Measurements from ENCODE around the gene ZNF155. TPM values are rescaled to one million over a fixed set of nuclear protein-coding genes. Genes with fewer than 3 reads are reported as not detected.

The ZNF155 gene
- total and polyA plus RNA-seq, 10 of the 15 experiments (the other 5 are each of a cell fraction or from before 2014, with no cell fraction given) = 2.4 to 12.2 (median 5.6) TPM

DNA sequence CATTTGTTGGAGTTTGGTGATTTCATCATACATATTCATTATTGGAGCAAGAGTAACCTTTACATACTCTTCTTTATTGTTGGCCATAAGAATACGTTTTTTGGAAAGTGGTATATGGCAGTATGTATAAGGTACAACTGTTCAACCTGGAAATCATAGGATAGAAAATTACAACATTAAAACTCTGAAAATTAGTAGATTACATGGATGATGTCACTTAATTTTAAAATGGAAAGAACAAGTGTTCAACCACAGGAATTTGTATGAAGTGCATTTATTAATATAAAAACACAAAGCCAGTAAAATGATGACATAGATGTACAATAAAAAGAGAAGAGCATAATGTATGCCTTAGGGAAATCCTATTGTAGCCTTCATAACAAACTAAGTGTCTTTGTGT, 7.3 kb upstream of the ZNF155 start:
- no TSS peak for BruUV-seq (replicated peaks)
- Histone ChIP-seq H3K9me3 (replicated peaks; ENCODE audit: control insufficient read depth, insufficient read depth, low read length) (no peaks in the 10 kb centered on the region; the same call in 2 of the 3 replicates), H3K36me3 (ENCODE audit: control insufficient read depth in 2 of 2, insufficient read depth in 2 of 2, low read length in 1 of 2) (no peaks in the 10 kb centered on the region), H3K79me2 (ENCODE audit: control insufficient read depth, insufficient read depth, low read length) (no peaks in the 10 kb centered on the region), H3K4me3 (no peak overlapping the region), H3K9ac (ENCODE audit: control insufficient read depth, insufficient read depth, low read length) (no peak overlapping the region), H3K27me3 (replicated peaks in 1 of 2; ENCODE audit: control insufficient read depth in 2 of 2, insufficient read depth in 2 of 2, low read length in 1 of 2) (no peaks in the 10 kb centered on the region), H3K4me2 (ENCODE audit: control insufficient read depth, insufficient read depth) (no peak overlapping the region), H2AFZ (ENCODE audit: control insufficient read depth, low read depth, low read length) (no peak overlapping the region), H4K20me1 (ENCODE audit: control insufficient read depth, insufficient read depth) (no peaks in the 10 kb centered on the region), H3K4me1 (ENCODE audit: control insufficient read depth, insufficient read depth, low read length) (no peaks in the 10 kb centered on the region), H3K27ac (ENCODE audit: control insufficient read depth, insufficient read depth) (no peak overlapping the region)
- TF ChIP-seq RBBP5 (conservative IDR thresholded peaks at IDR 0.05) = no peak
- TF ChIP-seq LARP7 (IDR thresholded peaks at IDR 0.05) = no peak
- no peak for TF ChIP-seq ETV6 (conservative IDR thresholded peaks at IDR 0.05 in 1 of 2, IDR thresholded peaks at IDR 0.05 in 1 of 2; ENCODE audit: borderline replicate concordance in 1 of 2, low read depth in 1 of 2)
- TF ChIP-seq BCL11A (IDR thresholded peaks at IDR 0.05; ENCODE audit: low read depth, low read length) = no peak
- no peak for TF ChIP-seq POLR2AphosphoS5 (IDR thresholded peaks at IDR 0.05; ENCODE audit: low read length)
- no peak for TF ChIP-seq CBX3 (IDR thresholded peaks at IDR 0.05; ENCODE audit: borderline replicate concordance, low read depth)
- TF ChIP-seq IRF3 (IDR thresholded peaks at IDR 0.05) = no peak
- no peak for TF ChIP-seq E2F8 (IDR thresholded peaks at IDR 0.05; ENCODE audit: low read depth, partially characterized antibody)
- TF ChIP-seq IRF5 (IDR thresholded peaks at IDR 0.05; ENCODE audit: borderline replicate concordance) = no peak
- TF ChIP-seq TCF7 (IDR thresholded peaks at IDR 0.05; ENCODE audit: borderline replicate concordance) = no peak
- no peak for TF ChIP-seq SMAD5 (IDR thresholded peaks at IDR 0.05; ENCODE audit: low read depth)
- no peak for TF ChIP-seq RFX5 (IDR thresholded peaks at IDR 0.05; ENCODE audit: low read depth, low read length)
- no peak for TF ChIP-seq SP1 (IDR thresholded peaks at IDR 0.05; ENCODE audit: low read depth, low read length)
- TF ChIP-seq SUZ12 (IDR thresholded peaks at IDR 0.05; ENCODE audit: unreplicated experiment) = no peak
- no peak for ATAC-seq
- in situ Hi-C loops (cut with MboI) (no loop called here), intact Hi-C loops (cut with micrococcal nuclease; ENCODE audit: unreplicated experiment) (no loop called here)
- SMC1A ChIA-PET (ENCODE audit: uncharacterized antibody, unreplicated experiment) = no interaction called here
- 0% methylated on average over 1 of the region's 1 CpG for WGBS (ENCODE audit: insufficient coverage, insufficient replicate concordance, low lambda C conversion rate, missing lambda C conversion rate)
- DNase-seq (ENCODE audit: low read depth, low spot score) = no peak
- FAIRE-seq = no peak
- RAD21 ChIA-PET (ENCODE audit: unreplicated experiment) = no interaction called here
- CTCF ChIA-PET = no interaction called here
- POLR2A ChIA-PET = no interaction called here
